CD4-positive, CD25-positive, alpha-beta regulatory T cell (primary cell): ENCODE data around the gene FAM181A. TPM values are rescaled to one million over a fixed set of nuclear protein-coding genes. Genes with fewer than 3 reads are reported as not detected.

Experiments used
- ATAC-seq, 2 donors: fragments of 150-1000 bp; cut with Tn5 transposase; one replicate each; pipeline ENCODE4 v1.10.0; 2021; ENCODE audit warnings: low read depth in 2 of 2, moderate number of reproducible peaks in 2 of 2, moderate library complexity in 1 of 2
- DNase-seq, 3 donors: peaks; one replicate each; pipeline versions ENCODE4 v3.0.0 to v3.0.0-alpha.2; 2012 to 2022; ENCODE audit warnings: mixed read lengths in 1 of 3
- H3K27ac ChIP-seq: one replicate; pipeline ENCODE4 v1.7.0; 2013; ENCODE audit warnings: mild to moderate bottlenecking, low read length; ENCODE audit not compliant: insufficient read depth, poor library complexity, severe bottlenecking
- H3K27me3 ChIP-seq: one replicate; pipeline ENCODE4 v1.7.0; 2013; ENCODE audit warnings: low read length; ENCODE audit not compliant: control insufficient read depth, insufficient read depth
- H3K36me3 ChIP-seq: one replicate; pipeline ENCODE4 v1.7.0; 2013; ENCODE audit warnings: mild to moderate bottlenecking, low read length, moderate library complexity; ENCODE audit not compliant: control insufficient read depth, insufficient read depth
- H3K4me1 ChIP-seq: 2 replicates; pipeline ENCODE4 v1.7.0; 2013; ENCODE audit warnings: mild to moderate bottlenecking, low read length; ENCODE audit not compliant: insufficient read depth, control insufficient read depth, poor library complexity, severe bottlenecking
- H3K4me3 ChIP-seq: one replicate; pipeline ENCODE4 v1.7.0; 2013; ENCODE audit warnings: low read depth, mild to moderate bottlenecking, low read length, moderate library complexity
- H3K9me3 ChIP-seq, 2 experiments: 1 replicate in 1 of 2; 2 replicates in 1 of 2; pipeline ENCODE4 v1.7.0; 2013; ENCODE audit warnings: low read length in 2 of 2, mild to moderate bottlenecking in 1 of 2, moderate library complexity in 1 of 2; ENCODE audit not compliant: control insufficient read depth in 2 of 2
- H3K27ac Mint-ChIP-seq, 3 donors: one replicate each; pipeline ENCODE4 v1.8.0; 2020 to 2022; ENCODE audit warnings: mild to moderate bottlenecking in 3 of 3, mixed read lengths in 3 of 3, moderate library complexity in 2 of 3
- H3K27me3 Mint-ChIP-seq: one replicate; pipeline ENCODE4 v1.8.0; 2022; ENCODE audit warnings: mild to moderate bottlenecking, mixed read lengths
- H3K36me3 Mint-ChIP-seq: one replicate; pipeline ENCODE4 v1.8.0; 2020; ENCODE audit warnings: mixed read lengths
- H3K4me1 Mint-ChIP-seq, 4 donors: one replicate each; pipeline ENCODE4 v1.8.0; 2020 to 2022; ENCODE audit warnings: mixed read lengths in 4 of 4, mild to moderate bottlenecking in 1 of 4
- H3K4me3 Mint-ChIP-seq, 4 donors: one replicate each; pipeline ENCODE4 v1.8.0; 2020 to 2022; ENCODE audit warnings: mild to moderate bottlenecking in 4 of 4, mixed read lengths in 4 of 4, moderate library complexity in 3 of 4
- H3K9me3 Mint-ChIP-seq, 7 donors: one replicate each; pipeline ENCODE4 v1.8.0; 2020 to 2022; ENCODE audit warnings: mixed read lengths in 7 of 7, mild to moderate bottlenecking in 3 of 7, moderate library complexity in 2 of 7
- polyA plus RNA-seq, 4 donors: library from polyadenylated mRNA; unstranded; fragments of 300-500 nt; fragmentation: Illumina TruSeq; gene quantifications; one replicate each; pipeline ENCODE4 v1.2.3, GENCODE V29; 2021
- total RNA-seq: library from RNA; stranded (reverse); gene quantifications from one replicate; pipeline ENCODE4 v1.2.3, GENCODE V29; 2022

Gene FAM181A
- total and polyA plus RNA-seq, 5 donors from 2014 or later = not detected

- no peaks in the 10 kb centered on the region for H3K4me1 ChIP-seq
- H3K27ac ChIP-seq = no peak overlapping the region
- ATAC-seq = no peak
- H3K36me3 ChIP-seq = no peaks in the 10 kb centered on the region
- H3K4me1 Mint-ChIP-seq = no peaks in the 10 kb centered on the region
- no peaks in the 10 kb centered on the region for H3K27me3 Mint-ChIP-seq
- no peaks in the 10 kb centered on the region for H3K9me3 Mint-ChIP-seq
- H3K4me3 ChIP-seq = no peak overlapping the region
- DNase-seq = no peak
- no peaks in the 10 kb centered on the region for H3K27me3 ChIP-seq
- H3K27ac Mint-ChIP-seq = no peak overlapping the region
- H3K9me3 ChIP-seq = no peaks in the 10 kb centered on the region
- H3K36me3 Mint-ChIP-seq = no peaks in the 10 kb centered on the region
- H3K4me3 Mint-ChIP-seq = no peak overlapping the region
Measured at GRCh38 chr14:93928184-93929047, 1.3 kb downstream of the FAM181A start.

- H3K4me1 Mint-ChIP-seq = no peaks in the 10 kb centered on the region
- no peaks in the 10 kb centered on the region for H3K9me3 ChIP-seq
- peaks cover 2% of the 10 kb centered on the region for H3K36me3 ChIP-seq
- H3K27me3 Mint-ChIP-seq = no peaks in the 10 kb centered on the region
- no peaks in the 10 kb centered on the region for H3K4me1 ChIP-seq
- ATAC-seq (no peak), DNase-seq (no peak)
- H3K27me3 ChIP-seq = no peaks in the 10 kb centered on the region
- H3K4me3 ChIP-seq = no peak overlapping the region
- no peak overlapping the region for H3K4me3 Mint-ChIP-seq
- no peak overlapping the region for H3K27ac ChIP-seq
- no peaks in the 10 kb centered on the region for H3K36me3 Mint-ChIP-seq
- no peaks in the 10 kb centered on the region for H3K9me3 Mint-ChIP-seq
- no peak overlapping the region for H3K27ac Mint-ChIP-seq
Measured at GRCh38 chr14:93929048-93929535, 1.9 kb downstream of the FAM181A start.

GRCh38 chr14:93929657-93930056, 2.5 kb downstream of the FAM181A start:
- Histone ChIP-seq H3K4me3 (no peak overlapping the region), H3K9me3 (no peaks in the 10 kb centered on the region), H3K36me3 (peaks cover 2% of the 10 kb centered on the region), H3K27ac (no peak overlapping the region), H3K27me3 (no peaks in the 10 kb centered on the region), H3K4me1 (no peaks in the 10 kb centered on the region)
- H3K4me1 Mint-ChIP-seq = no peaks in the 10 kb centered on the region
- H3K4me3 Mint-ChIP-seq = no peak overlapping the region
- no peaks in the 10 kb centered on the region for H3K36me3 Mint-ChIP-seq
- H3K9me3 Mint-ChIP-seq = no peaks in the 10 kb centered on the region
- no peak for DNase-seq
- no peaks in the 10 kb centered on the region for H3K27me3 Mint-ChIP-seq
- peak overlapping the region in 1 of 3 donors; percentile 40 for H3K27ac Mint-ChIP-seq
- no peak for ATAC-seq

GRCh38 chr14:93930296-93930988, 3.3 kb downstream of the FAM181A start:
- peaks cover 2% of the 10 kb centered on the region for H3K36me3 ChIP-seq
- no peaks in the 10 kb centered on the region for H3K36me3 Mint-ChIP-seq
- H3K27ac ChIP-seq = no peak overlapping the region
- DNase-seq = no peak
- no peak for ATAC-seq
- H3K27me3 ChIP-seq = no peaks in the 10 kb centered on the region
- H3K9me3 Mint-ChIP-seq = no peaks in the 10 kb centered on the region
- no peaks in the 10 kb centered on the region for H3K27me3 Mint-ChIP-seq
- H3K4me1 Mint-ChIP-seq = no peaks in the 10 kb centered on the region
- H3K4me3 ChIP-seq = no peak overlapping the region
- no peaks in the 10 kb centered on the region for H3K9me3 ChIP-seq
- H3K27ac Mint-ChIP-seq = no peak overlapping the region
- H3K4me1 ChIP-seq = no peaks in the 10 kb centered on the region
- peak overlapping the region in 1 of 4 donors; percentile 32 for H3K4me3 Mint-ChIP-seq

- no peak overlapping the region for H3K4me3 Mint-ChIP-seq
- H3K27ac Mint-ChIP-seq = no peak overlapping the region
- Histone ChIP-seq H3K4me1 (no peaks in the 10 kb centered on the region), H3K36me3 (peaks cover 2% of the 10 kb centered on the region), H3K4me3 (no peak overlapping the region), H3K27me3 (no peaks in the 10 kb centered on the region), H3K27ac (no peak overlapping the region), H3K9me3 (no peaks in the 10 kb centered on the region)
- H3K27me3 Mint-ChIP-seq = no peaks in the 10 kb centered on the region
- ATAC-seq (no peak), DNase-seq (no peak)
- H3K4me1 Mint-ChIP-seq = no peaks in the 10 kb centered on the region
- no peaks in the 10 kb centered on the region for H3K9me3 Mint-ChIP-seq
- H3K36me3 Mint-ChIP-seq = no peaks in the 10 kb centered on the region
Measured at GRCh38 chr14:93930989-93931307, 3.8 kb downstream of the FAM181A start.

GRCh38 chr14:93932642-93933041, 5.5 kb downstream of the FAM181A start:
- Histone ChIP-seq H3K27ac (no peak overlapping the region), H3K4me1 (no peaks in the 10 kb centered on the region), H3K9me3 (no peaks in the 10 kb centered on the region), H3K27me3 (no peaks in the 10 kb centered on the region), H3K4me3 (no peak overlapping the region), H3K36me3 (peaks cover 2% of the 10 kb centered on the region)
- no peak for ATAC-seq
- H3K9me3 Mint-ChIP-seq = no peaks in the 10 kb centered on the region
- H3K4me3 Mint-ChIP-seq = no peak overlapping the region
- no peak for DNase-seq
- H3K27me3 Mint-ChIP-seq = no peaks in the 10 kb centered on the region
- no peaks in the 10 kb centered on the region for H3K36me3 Mint-ChIP-seq
- no peak overlapping the region for H3K27ac Mint-ChIP-seq
- H3K4me1 Mint-ChIP-seq = peaks cover 0 to 2% (median 1%) of the 10 kb centered on the region in 4 donors

GRCh38 chr14:93935213-93935612, 8.1 kb downstream of the FAM181A start:
- Histone ChIP-seq H3K9me3 (no peaks in the 10 kb centered on the region), H3K4me3 (no peak overlapping the region), H3K36me3 (peaks cover 2% of the 10 kb centered on the region), H3K27ac (no peak overlapping the region), H3K27me3 (no peaks in the 10 kb centered on the region), H3K4me1 (peaks cover 10% of the 10 kb centered on the region)
- DNase-seq = no peak
- H3K27me3 Mint-ChIP-seq = peaks cover 4% of the 10 kb centered on the region
- no peak overlapping the region for H3K27ac Mint-ChIP-seq
- H3K9me3 Mint-ChIP-seq = no peaks in the 10 kb centered on the region
- H3K4me1 Mint-ChIP-seq = peaks cover 0 to 11% (median 5%) of the 10 kb centered on the region in 4 donors
- no peak overlapping the region for H3K4me3 Mint-ChIP-seq
- no peak for ATAC-seq
- no peaks in the 10 kb centered on the region for H3K36me3 Mint-ChIP-seq
